CD4-positive, alpha-beta T cell treated with Interleukin-4 for 1 hour (primary cell): ENCODE data around the gene NTSR2.
"Not testable (repeated sequence)": the region's sequence is repeated elsewhere in the genome, so short reads cannot be mapped to it uniquely, and the experiment has no call there.

Experiments used
- DNase-seq, 2 donors: peaks; one replicate each; pipeline ENCODE4 v3.0.0-alpha.2; 2020 to 2022

Gene NTSR2

DNA sequence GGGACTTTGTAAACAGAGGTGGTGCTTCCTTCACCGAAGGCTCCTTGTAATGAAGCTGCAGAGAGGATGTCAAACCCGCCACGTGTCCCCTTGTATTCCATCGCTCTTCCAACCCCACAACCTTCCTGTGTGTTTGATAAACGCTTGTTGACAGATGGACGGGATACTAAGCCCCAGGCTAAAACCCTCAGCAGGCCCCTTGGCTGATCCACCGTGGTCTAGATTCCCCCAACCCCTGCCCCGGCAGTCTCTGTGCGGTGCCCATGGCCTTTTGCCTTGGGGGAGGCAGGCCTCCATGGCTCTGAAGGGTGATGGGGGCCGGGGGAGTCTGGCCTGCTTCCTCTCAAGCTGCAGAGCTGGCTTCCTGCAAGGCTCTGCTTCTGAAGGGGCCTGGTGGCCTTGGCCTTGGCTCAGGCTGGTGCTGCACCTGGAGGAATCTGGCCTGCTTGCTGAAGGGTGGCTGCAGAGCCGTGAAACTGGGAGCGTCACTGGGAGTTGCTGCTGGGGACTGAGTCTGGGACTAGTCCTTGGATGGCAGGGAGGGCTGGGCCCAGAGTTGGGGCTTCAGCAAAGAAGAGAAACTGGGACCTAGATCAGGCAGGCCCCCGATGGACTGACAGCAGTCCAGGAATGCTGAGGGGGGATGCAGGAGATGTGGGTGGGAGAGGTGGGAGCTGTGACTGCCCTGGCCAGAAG lies 9.6 kb upstream of the NTSR2 start:
- no peak for DNase-seq

DNA sequence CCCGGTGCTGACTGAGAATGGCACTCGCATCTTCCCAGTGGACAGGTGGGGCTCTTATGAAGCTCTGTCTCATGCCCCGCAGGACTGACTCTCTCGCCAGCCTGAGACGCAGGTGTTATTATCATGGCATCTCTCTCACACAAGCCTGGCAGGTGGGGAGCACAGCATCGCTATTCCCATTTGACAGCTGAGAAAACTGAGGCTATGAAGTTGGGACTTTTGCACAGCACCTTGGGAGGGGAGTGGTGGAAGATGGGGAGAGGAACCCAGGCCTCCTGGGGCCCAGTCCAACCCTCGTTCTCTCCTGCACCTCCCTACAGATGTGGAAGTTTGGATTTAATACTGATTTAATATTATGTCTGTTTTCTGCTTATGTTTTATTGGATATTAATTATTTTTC lies 9.0 kb upstream of the NTSR2 start:
- no peak for DNase-seq

DNA sequence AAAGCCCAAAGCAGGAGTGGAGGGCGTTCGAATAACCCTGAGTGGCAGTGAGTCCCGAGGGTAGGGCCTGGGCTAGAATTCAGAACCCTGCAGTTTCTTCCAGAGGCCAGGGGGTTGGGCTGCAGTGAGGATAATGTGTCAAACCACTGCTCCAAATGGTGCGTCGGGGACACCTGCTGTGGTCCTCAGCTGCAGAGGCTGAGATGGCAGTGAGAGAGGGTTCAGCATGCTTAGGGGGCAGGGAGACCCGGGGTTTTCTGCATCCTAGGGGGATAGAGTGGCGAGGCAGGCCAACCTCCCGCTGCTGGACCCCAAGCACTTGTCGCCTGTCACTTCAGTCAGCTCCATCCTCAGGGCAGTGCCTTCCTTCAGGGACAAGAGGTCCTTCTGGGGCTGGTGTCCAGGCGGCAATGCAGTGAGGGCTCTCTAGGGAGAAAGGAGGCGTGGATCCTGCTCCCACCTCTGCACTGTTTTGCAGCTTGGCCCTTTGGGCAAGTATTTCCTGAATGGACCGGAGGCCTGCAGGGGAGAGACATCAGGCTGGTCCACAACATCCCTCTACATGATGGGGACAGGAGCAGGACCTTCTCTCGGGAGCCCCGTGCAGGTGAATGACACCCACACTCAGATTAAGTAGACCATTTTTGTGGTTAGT lies 8.4 kb upstream of the NTSR2 start:
- DNase-seq: no peak

DNA sequence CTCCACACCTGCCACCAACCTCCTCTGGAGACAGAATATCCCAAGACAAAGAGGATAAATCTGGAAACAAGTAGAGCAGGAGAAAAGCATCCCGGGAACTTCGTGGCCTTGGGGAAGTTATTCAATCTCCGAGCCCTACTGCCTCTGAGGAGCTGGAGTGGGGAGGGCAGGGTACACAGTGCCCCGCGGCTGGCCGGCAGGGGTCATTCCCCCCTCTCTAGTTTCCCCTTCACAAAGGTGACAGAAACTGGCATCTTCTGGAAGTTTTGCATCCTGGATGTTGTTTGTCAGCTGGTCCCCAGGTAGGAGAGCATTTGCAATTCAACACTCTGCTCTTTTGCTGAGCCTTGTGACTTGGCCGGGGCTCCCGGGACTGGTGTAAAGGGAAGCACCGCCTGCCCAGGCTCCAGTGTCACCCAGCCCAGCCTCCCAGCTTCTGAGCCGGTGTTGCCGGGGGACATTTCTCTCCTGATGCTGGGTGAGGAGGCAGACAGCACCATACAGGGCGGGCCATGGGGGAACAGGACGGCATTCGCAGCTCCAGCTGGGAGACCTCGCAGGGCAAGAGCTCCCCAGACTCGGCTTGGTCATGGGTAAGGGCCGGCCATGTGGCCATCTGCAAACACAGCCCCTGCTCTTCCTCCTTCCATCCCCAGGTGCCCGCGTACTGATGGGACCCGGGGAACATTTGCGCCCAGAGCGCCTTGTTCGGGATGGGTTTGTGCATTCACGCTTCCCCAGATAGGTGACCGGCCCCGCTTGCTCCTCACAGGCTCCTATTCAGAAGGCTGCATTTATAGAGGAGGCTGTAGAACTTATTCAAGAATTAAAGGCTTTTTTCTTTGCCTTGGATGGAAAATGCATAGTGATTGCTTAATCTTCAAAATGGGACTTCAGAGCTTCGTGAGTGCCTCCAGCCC lies 7.4 kb upstream of the NTSR2 start:
- DNase-seq: no peak

- DNase-seq: no peak
These were observed 6.6 kb upstream of the NTSR2 start for GRCh38 chr2:11676640-11677039.

GRCh38 chr2:11675423-11676112 lies 5.6 kb upstream of the NTSR2 start:
- DNase-seq: no peak

- DNase-seq: no peak
These were observed 5.0 kb upstream of the NTSR2 start for GRCh38 chr2:11674983-11675382.

GRCh38 chr2:11672407-11672806 lies 2.4 kb upstream of the NTSR2 start:
- no peak for DNase-seq

DNA sequence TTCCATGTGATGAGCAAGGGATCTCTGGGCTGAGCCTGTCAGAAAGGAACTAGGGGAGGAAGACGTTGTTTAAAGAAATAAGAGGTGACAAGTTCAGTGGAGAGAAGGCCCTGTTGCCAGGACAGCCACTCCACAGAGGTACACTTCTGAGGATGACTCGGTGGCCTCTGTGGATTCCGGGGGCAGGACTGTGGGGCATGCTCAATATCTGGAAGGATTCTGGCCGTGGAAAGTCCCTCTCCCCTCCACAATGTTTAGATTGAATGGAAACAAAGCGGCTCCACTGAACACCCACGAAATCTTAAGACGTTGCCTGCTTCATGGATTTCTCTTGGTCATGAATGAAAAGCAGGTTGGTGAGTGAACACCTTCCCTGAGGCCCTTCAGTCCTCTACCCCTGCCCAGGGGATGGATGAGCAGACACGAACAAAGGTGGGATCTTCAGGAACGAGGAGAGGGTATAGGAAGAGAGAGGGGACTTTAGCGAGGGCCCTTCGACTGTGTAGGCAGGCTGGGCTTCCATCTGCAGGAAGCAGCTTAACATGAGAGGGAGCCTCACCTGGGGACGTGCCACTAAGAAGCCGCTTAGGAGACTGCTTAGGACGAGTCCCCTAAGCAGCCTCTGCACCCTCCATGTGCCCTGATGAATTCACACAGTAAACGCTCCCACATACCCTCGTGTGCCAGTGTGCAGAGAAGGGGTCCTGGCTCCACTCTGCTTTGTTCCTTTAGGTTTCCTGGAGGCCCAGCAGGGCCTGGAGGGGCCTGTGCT lies 1.9 kb downstream of the NTSR2 start:
- DNase-seq: no peak

DNA sequence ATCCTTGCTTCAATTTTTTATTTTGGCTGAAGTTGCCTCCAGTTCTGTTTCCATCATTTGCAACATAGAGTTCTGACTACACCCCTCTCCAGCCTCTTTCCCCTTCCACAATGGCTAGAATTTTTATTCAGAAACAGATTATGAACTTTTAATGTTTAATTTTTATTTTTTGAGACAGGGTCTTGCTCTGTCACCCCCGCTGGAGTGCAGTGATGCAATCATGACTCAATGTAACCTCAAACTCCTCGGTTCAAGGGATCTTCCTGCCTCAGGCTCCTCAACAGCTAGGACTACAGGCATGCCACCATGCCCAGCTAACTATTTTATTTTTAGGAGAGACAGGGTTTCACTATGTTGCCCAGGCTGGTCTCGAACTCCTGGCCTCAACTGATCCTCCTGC lies 2.8 kb downstream of the NTSR2 start:
- no peak for DNase-seq

GRCh38 chr2:11665510-11666362 lies 4.3 kb downstream of the NTSR2 start:
- no peak for DNase-seq

DNA sequence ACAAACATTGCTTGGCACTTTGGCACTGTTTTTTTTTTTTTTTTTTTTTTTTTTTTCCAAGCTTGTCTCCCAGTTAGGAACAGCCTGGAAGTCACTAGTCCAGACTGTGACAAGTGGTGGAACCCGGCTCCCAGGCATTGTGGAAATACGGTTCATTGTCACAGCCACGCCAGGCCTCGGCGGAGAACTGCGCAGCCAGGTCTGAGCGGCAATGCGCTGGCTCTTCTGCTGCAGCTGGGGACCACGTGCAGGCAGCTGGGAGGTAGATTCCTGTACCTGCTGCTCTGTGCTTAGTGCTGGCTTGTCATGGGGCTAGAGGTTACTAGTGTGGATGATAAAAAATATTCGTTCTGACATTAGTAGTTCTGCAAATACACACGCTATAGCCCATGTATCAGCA lies 5.0 kb downstream of the NTSR2 start:
- DNase-seq: no peak

DNA sequence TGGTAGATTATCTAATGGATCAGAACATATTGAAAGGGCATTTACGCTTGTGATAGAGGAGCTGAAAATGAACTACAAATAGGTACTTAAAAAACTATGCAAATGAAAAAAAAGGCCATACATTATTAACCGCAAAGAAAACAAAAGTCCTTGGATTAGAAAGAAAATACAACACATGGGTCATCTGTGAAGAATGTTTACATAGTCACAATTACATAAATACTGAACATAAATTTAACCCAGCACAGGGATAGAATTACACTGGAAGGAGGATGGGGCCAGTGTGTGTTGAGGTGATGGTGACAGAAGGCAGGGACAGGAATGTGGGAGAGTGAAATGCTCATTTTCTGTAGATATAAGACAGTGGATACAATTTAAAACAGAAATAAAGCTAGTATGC lies 6.6 kb downstream of the NTSR2 start:
- DNase-seq: no peak

DNA sequence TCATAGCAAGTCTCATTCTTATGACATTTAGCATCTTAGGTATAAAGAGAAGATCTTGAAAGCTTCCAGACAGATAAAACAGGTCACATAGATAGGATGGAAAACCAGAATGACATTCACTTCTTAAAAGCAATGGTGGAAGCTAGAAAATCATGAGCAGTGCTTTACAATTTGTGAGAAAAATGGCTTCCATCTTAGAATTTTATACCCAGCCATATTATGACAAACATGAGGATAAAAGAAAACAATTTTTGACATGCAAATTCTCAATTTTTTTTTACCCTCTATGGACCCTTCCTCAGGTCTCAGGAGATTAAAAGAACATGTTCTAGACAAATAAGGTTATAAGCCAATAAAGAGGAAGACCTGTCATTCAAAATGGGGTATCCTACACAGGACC lies 7.1 kb downstream of the NTSR2 start:
- no peak for DNase-seq

DNA sequence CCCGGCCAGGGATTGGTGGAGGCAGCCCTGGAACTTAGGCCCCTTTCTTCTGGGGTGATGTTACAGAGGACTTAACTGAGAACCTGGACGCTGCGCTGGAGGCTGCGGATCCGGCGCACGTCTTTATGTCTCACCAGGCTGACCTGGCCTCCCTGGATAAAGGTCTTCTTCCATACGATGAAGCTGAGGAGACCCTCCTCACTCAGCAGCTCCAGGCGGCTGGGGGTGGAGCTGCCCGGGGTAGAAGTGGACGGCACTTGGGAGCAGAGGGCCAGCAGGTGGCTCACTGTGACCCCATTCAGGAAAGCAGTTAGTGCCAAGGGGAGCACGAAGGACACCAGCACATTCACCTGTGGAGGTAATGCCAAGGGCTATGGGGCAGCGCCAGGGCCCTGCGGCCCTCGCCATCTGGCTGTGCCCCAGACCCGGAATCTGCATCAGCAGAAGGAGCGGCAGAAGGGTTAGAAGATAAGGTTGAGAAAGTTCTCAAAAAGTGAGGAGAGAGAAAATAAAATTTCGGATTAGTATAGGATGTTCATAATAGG lies 8.0 kb downstream of the NTSR2 start:
- DNase-seq: no peak

DNA sequence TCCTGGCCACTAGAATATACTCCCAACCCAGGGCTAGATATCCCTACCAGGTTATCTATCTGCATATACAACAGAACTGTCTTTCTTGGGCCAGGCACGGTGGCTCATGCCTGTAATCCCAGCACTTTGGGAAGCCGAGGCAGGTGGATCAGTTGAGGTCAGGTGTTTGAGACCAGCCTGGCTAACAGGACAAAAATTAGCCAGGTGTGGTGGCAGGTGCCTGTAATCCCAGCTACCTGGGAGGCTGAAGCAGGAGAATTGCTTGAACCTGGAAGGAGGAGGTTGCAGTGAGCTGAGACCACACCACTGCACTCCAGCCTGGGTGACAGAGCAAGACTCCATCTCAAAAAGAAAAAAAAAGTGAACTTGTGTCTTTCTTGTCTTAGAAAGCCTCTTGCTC lies 9.6 kb downstream of the NTSR2 start:
- DNase-seq: not testable (repeated sequence)

DNA sequence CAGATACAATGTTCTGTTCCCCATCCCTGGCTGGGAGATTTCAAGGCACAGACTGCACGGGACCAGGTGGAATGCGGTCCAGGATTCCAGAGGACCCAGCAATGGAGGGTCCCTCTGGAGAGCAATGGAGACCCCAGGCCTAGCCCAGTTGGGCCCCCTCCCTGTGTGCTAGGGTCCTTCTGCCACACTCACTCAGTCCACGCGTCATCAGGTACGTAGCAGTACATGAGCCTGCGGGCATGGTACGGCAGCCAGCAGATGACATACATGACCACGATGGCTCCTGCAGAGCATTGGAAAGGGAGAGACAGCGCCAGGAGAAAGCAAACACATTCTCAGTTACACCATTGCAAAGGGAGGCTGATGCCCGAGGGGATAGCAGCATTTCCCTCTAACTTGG lies 10.1 kb downstream of the NTSR2 start:
- no peak for DNase-seq

DNA sequence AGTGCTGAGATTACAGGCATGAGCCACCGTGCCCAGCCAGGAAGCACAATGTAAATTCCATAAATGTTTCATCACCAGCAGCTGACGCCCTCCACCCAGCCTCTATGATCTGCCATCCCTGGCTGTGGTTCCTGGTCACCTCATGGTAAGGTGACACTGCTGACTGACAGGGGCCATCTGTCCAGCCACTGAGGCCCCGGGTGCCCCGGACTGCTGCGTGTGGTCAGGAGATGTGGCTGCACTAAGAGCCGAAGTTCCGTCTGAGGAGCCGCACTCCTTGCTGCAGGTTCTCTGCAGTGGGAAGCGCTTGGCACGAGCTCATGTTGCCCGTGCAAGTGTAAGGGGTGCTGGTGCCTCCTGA lies 10.9 kb downstream of the NTSR2 start:
- DNase-seq: no peak

DNA sequence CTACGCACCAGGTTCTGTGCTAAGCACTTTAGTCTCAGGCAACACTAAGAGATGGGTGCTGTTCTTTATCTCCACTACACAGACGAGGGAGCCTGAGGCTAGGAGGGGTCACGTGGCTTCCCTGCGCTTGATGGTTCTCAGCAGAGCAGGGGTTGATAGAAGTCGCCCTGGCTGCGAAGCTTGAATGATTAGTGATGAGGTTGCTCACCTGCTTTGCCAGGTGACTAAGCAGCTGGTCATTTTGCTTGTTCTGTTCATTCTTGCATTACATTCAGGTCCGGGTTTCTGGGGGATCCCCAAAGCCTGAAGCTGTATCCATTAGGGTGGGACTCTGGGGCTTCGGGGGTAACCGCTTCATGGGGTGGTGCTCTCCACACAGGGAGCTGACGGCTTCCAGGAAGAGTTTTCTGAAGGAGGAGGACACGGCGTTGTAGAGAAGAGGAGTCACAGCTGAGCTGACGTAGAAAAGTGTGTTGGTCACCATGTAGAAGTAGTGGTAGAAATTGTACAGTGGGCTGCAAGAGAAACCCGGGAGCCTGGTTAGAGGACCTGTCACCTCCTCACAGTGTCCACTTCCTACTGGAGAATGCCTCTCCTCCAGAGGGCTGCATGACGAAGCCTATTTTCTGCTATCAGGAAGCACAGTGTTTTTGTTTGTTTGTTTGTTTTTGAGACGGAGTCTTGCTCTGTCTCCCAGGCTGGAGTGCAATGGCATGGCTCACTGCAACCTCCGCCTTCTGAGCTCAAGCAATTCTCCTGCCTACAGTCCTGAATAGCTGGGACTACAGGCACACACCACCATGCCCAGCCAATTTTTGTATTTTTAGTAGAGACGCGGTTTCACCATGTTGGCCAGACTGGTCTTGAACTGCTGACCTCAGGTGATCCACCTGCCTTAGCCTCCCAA lies 11.5 kb downstream of the NTSR2 start:
- no peak for DNase-seq

- no peak for DNase-seq
These were observed 12.3 kb downstream of the NTSR2 start for GRCh38 chr2:11657646-11658045.
